Endothelial cell (in vitro differentiated cells): ENCODE data around the gene LDLRAD1. TPM values are rescaled to one million over a fixed set of nuclear protein-coding genes. Genes with fewer than 3 reads are reported as not detected.
"Not testable (repeated sequence)": the region's sequence is repeated elsewhere in the genome, so short reads cannot be mapped to it uniquely, and the experiment has no call there.

ENCODE experiments used
- DNase-seq: peaks from one replicate; pipeline ENCODE4 v3.0.0; 2021; ENCODE audit warnings: low spot score
- H3K27ac Mint-ChIP-seq: one replicate; pipeline ENCODE4 v1.8.0; 2021; ENCODE audit warnings: mixed read lengths, inconsistent platforms; ENCODE audit not compliant: unreplicated experiment
- H3K27me3 Mint-ChIP-seq: one replicate; pipeline ENCODE4 v1.8.0; 2021; ENCODE audit warnings: mild to moderate bottlenecking, moderate library complexity, mixed read lengths, inconsistent platforms; ENCODE audit not compliant: unreplicated experiment
- H3K36me3 Mint-ChIP-seq: one replicate; pipeline ENCODE4 v1.8.0; 2021; ENCODE audit warnings: mild to moderate bottlenecking, low read depth, mixed read lengths, inconsistent platforms; ENCODE audit not compliant: unreplicated experiment
- H3K4me1 Mint-ChIP-seq: one replicate; pipeline ENCODE4 v1.8.0; 2021; ENCODE audit warnings: mild to moderate bottlenecking, mixed read lengths, inconsistent platforms; ENCODE audit not compliant: unreplicated experiment
- H3K4me3 Mint-ChIP-seq: one replicate; pipeline ENCODE4 v1.8.0; 2021; ENCODE audit warnings: mild to moderate bottlenecking, mixed read lengths, inconsistent platforms; ENCODE audit not compliant: unreplicated experiment
- H3K9me3 Mint-ChIP-seq: one replicate; pipeline ENCODE4 v1.8.0; 2021; ENCODE audit warnings: mixed read lengths, inconsistent platforms; ENCODE audit not compliant: unreplicated experiment
- CTCF ChIP-seq: fragments of 200-600 bp; sonication (generic); IDR thresholded peaks from one replicate; pipeline ENCODE4 v1.5.0; 2021; ENCODE audit warnings: antibody characterized with exemption; ENCODE audit not compliant: unreplicated experiment
- total RNA-seq: library from RNA; stranded (reverse); fragmentation: NEBNext Ultra II Directional; extraction: Animal tissue kit (Norgen Biotek cat#: 25700); gene quantifications from one replicate; pipeline ENCODE4 v1.2.1, GENCODE V29; 2021; ENCODE audit not compliant: unreplicated experiment

Gene LDLRAD1
- total RNA-seq, 1 donor from 2014 or later: not detected

GRCh38 chr1:54052934-54053744, 35.2 kb upstream of the LDLRAD1 start, which contains the start of the genes TCEANC2 and TMEM59:
Gene TCEANC2 (plus strand): TSS chr1:54053608. CDS start chr1:54054423, 815 bp downstream.
Gene TMEM59 (minus strand): TSS chr1:54053204. CDS start chr1:54053188, 16 bp downstream.
- Mint-ChIP-seq H3K36me3 (no peaks in the 10 kb centered on the region), H3K9me3 (no peaks in the 10 kb centered on the region), H3K27ac (peak within 1 kb of the TSS; percentile 39), H3K27me3 (no peaks in the 10 kb centered on the region), H3K4me1 (peaks cover 7% of the 10 kb centered on the region), H3K4me3 (no peak within 1 kb of the TSS)
- peak; percentile 94 for DNase-seq
- TF ChIP-seq CTCF: no peak

GRCh38 chr1:54052431-54052933, 34.5 kb upstream of the LDLRAD1 start:
- DNase-seq: peak; percentile 39
- no peaks in the 10 kb centered on the region for H3K36me3 Mint-ChIP-seq
- no peaks in the 10 kb centered on the region for H3K27me3 Mint-ChIP-seq
- no peak overlapping the region for H3K4me3 Mint-ChIP-seq
- peaks cover 7% of the 10 kb centered on the region for H3K4me1 Mint-ChIP-seq
- no peaks in the 10 kb centered on the region for H3K9me3 Mint-ChIP-seq
- H3K27ac Mint-ChIP-seq: no peak overlapping the region
- no peak for TF ChIP-seq CTCF

GRCh38 chr1:54051933-54052430, 34.0 kb upstream of the LDLRAD1 start:
- Mint-ChIP-seq H3K27me3 (no peaks in the 10 kb centered on the region), H3K4me1 (peaks cover 7% of the 10 kb centered on the region), H3K4me3 (no peak overlapping the region), H3K27ac (no peak overlapping the region), H3K9me3 (no peaks in the 10 kb centered on the region), H3K36me3 (no peaks in the 10 kb centered on the region)
- TF ChIP-seq CTCF: no peak
- no peak for DNase-seq

- H3K9me3 Mint-ChIP-seq, H3K4me3 Mint-ChIP-seq, H3K36me3 Mint-ChIP-seq, H3K4me1 Mint-ChIP-seq, H3K27me3 Mint-ChIP-seq, H3K27ac Mint-ChIP-seq, DNase-seq: not testable (repeated sequence)
Observed at GRCh38 chr1:54050435-54050834, 32.4 kb upstream of the LDLRAD1 start.

- no peaks in the 10 kb centered on the region for H3K9me3 Mint-ChIP-seq
- no peaks in the 10 kb centered on the region for H3K27me3 Mint-ChIP-seq
- H3K4me3 Mint-ChIP-seq: no peak overlapping the region
- H3K4me1 Mint-ChIP-seq: no peaks in the 10 kb centered on the region
- TF ChIP-seq CTCF: no peak
- DNase-seq: no peak
- no peak overlapping the region for H3K27ac Mint-ChIP-seq
- peaks cover 7% of the 10 kb centered on the region for H3K36me3 Mint-ChIP-seq
Observed at GRCh38 chr1:54047384-54048305, 29.7 kb upstream of the LDLRAD1 start.
